Activated CD4-positive, alpha-beta T cell treated with anti-CD3 and anti-CD28 coated beads for 4 hours (primary cell): ENCODE results near the gene DOC2B.
"Not testable (repeated sequence)": the region's sequence is repeated elsewhere in the genome, so short reads cannot be mapped to it uniquely, and the experiment has no call there.

Source experiments
- DNase-seq, 2 donors: peaks; one replicate each; pipeline ENCODE4 v3.0.0-alpha.2; 2020

Gene DOC2B

GRCh38 chr17:210402-210801 lies 29.0 kb upstream of the DOC2B start:
- no peak for DNase-seq

GRCh38 chr17:208429-208828 lies 27.0 kb upstream of the DOC2B start:
- DNase-seq = no peak

- no peak for DNase-seq
These were observed 26.3 kb upstream of the DOC2B start for GRCh38 chr17:207775-208174.

GRCh38 chr17:206941-207560 lies 25.6 kb upstream of the DOC2B start:
- no peak for DNase-seq

- DNase-seq = not testable (repeated sequence)
These were observed 25.0 kb upstream of the DOC2B start for GRCh38 chr17:206484-206883.

GRCh38 chr17:205817-206216 lies 24.4 kb upstream of the DOC2B start:
- no peak for DNase-seq

GRCh38 chr17:205148-205669 lies 23.8 kb upstream of the DOC2B start:
- DNase-seq = no peak

GRCh38 chr17:204427-205147 lies 23.1 kb upstream of the DOC2B start:
- DNase-seq = no peak

- no peak for DNase-seq
These were observed 21.1 kb upstream of the DOC2B start for GRCh38 chr17:202501-202951.

- DNase-seq = not testable (repeated sequence)
These were observed 20.3 kb upstream of the DOC2B start for GRCh38 chr17:201736-202135.

GRCh38 chr17:201257-201656 lies 19.8 kb upstream of the DOC2B start:
- not testable (repeated sequence) for DNase-seq

GRCh38 chr17:200586-200985 lies 19.1 kb upstream of the DOC2B start:
- DNase-seq = no peak

GRCh38 chr17:199806-200545 lies 18.5 kb upstream of the DOC2B start:
- no peak for DNase-seq

- no peak for DNase-seq
These were observed 17.7 kb upstream of the DOC2B start for GRCh38 chr17:199191-199604.

GRCh38 chr17:198225-198624 lies 16.8 kb upstream of the DOC2B start:
- DNase-seq = not testable (repeated sequence)

- no peak for DNase-seq
These were observed 15.9 kb upstream of the DOC2B start for GRCh38 chr17:197352-197751.

- DNase-seq = no peak
These were observed 13.6 kb upstream of the DOC2B start for GRCh38 chr17:194828-195602.

- no peak for DNase-seq
These were observed 12.7 kb upstream of the DOC2B start for GRCh38 chr17:193841-194806.

GRCh38 chr17:193426-193810 lies 12.0 kb upstream of the DOC2B start:
- no peak for DNase-seq

GRCh38 chr17:192666-193425 lies 11.4 kb upstream of the DOC2B start:
- no peak for DNase-seq

- DNase-seq = no peak
These were observed 8.0 kb upstream of the DOC2B start for GRCh38 chr17:189444-189843.
